Osteoblast (primary cell): ENCODE measurements around the gene ZNF277. TPM values are rescaled to one million over a fixed set of nuclear protein-coding genes. Genes with fewer than 3 reads are reported as not detected.
A peak's percentile ranks its signal among the peaks of the same experiment; 100 is the strongest.

ENCODE experiments used
- DNase-seq: peaks from one replicate; pipeline ENCODE4 v3.0.0; 2011; ENCODE audit warnings: low spot score, mixed read lengths; ENCODE audit not compliant: insufficient read length; ENCODE audit errors: missing footprints
- H2AFZ ChIP-seq: 2 replicates; pipeline ENCODE4 v1.6.0; 2011; ENCODE audit warnings: mild to moderate bottlenecking, low read length
- H3K27ac ChIP-seq: 2 replicates; pipeline ENCODE4 v1.5.1; 2011; ENCODE audit warnings: mild to moderate bottlenecking, low read depth, low read length, moderate library complexity
- H3K27me3 ChIP-seq: 2 replicates; pipeline ENCODE4 v1.6.0; 2012; ENCODE audit warnings: mild to moderate bottlenecking, control low read depth, inconsistent platforms, low read length, moderate library complexity; ENCODE audit not compliant: insufficient read depth
- H3K36me3 ChIP-seq: 2 replicates; pipeline ENCODE4 v1.5.1; 2011; ENCODE audit warnings: mild to moderate bottlenecking, low read length, control low read depth, moderate library complexity; ENCODE audit not compliant: insufficient read depth
- H3K4me1 ChIP-seq: 2 replicates; pipeline ENCODE4 v1.5.1; 2011; ENCODE audit warnings: mild to moderate bottlenecking, low read length, control low read depth, moderate library complexity; ENCODE audit not compliant: insufficient read depth
- H3K4me2 ChIP-seq: 2 replicates; pipeline ENCODE4 v1.6.0; 2011; ENCODE audit warnings: mild to moderate bottlenecking, low read length; ENCODE audit not compliant: insufficient read depth
- H3K4me3 ChIP-seq: fragments of 200-600 bp; sonication (generic); 3 replicates; pipeline ENCODE4 v1.5.1; 2012; ENCODE audit warnings: mild to moderate bottlenecking, low read length, inconsistent platforms; ENCODE audit not compliant: insufficient read depth
- H3K79me2 ChIP-seq: 2 replicates; pipeline ENCODE4 v1.6.0; 2012; ENCODE audit warnings: mild to moderate bottlenecking, low read length, control low read depth, inconsistent platforms; ENCODE audit not compliant: insufficient read depth
- H3K9me3 ChIP-seq: 2 replicates; pipeline ENCODE4 v1.5.1; 2011; ENCODE audit warnings: low read depth, low read length, control low read depth
- H4K20me1 ChIP-seq: 2 replicates; pipeline ENCODE4 v1.6.0; 2012; ENCODE audit warnings: mild to moderate bottlenecking, low read length, control low read depth; ENCODE audit not compliant: insufficient read depth
- total RNA-seq: library from RNA; depleted of rRNA; stranded (reverse); fragments of >200 nt; gene quantifications from 2 replicates; pipeline ENCODE4 v1.2.3, GENCODE V29; 2012
- TF ChIP-seq, protein P1 (sequence below): IDR thresholded peaks from 2 replicates; pipeline ENCODE4 v1.5.1; 2011; ENCODE audit warnings: mild to moderate bottlenecking, low read depth, low read length, moderate library complexity; ENCODE audit errors: extremely low read depth

The ZNF277 gene
- total RNA-seq, 1 donor = 58.6 TPM

DNA sequence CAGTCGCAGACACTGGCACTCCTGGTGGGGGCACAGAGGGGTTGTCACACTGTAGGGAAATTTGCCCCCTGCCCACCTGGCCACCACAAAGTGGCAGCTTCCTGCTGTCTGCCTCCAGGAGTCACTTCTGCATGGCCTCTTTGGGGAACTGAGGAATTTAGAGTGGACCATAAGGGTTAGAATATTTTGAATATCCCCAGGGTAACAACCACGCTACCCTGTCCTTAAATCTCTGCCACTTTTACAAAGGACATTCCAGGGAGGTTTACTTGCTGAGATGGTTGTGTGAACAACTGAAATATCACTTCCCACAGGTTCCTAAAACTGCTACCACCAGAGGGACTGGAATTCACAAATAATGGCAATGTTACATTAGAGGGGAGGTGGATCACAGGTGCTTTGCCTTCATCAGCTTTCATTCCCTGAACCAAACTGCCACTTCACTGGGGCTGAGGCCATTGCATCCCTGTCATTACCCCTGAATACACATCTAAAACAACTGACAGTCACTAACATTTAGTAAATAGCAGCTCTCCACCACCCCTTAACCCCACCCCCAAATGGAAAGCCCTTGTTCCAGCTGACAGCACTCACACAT, 155.7 kb downstream of the ZNF277 start:
- H3K4me3 ChIP-seq = no peak overlapping the region
- H3K27me3 ChIP-seq = no peaks in the 10 kb centered on the region
- H3K36me3 ChIP-seq = no peaks in the 10 kb centered on the region
- H3K27ac ChIP-seq = no peak overlapping the region
- TF ChIP-seq, protein P1, sequence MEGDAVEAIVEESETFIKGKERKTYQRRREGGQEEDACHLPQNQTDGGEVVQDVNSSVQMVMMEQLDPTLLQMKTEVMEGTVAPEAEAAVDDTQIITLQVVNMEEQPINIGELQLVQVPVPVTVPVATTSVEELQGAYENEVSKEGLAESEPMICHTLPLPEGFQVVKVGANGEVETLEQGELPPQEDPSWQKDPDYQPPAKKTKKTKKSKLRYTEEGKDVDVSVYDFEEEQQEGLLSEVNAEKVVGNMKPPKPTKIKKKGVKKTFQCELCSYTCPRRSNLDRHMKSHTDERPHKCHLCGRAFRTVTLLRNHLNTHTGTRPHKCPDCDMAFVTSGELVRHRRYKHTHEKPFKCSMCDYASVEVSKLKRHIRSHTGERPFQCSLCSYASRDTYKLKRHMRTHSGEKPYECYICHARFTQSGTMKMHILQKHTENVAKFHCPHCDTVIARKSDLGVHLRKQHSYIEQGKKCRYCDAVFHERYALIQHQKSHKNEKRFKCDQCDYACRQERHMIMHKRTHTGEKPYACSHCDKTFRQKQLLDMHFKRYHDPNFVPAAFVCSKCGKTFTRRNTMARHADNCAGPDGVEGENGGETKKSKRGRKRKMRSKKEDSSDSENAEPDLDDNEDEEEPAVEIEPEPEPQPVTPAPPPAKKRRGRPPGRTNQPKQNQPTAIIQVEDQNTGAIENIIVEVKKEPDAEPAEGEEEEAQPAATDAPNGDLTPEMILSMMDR = no peak
- no peaks in the 10 kb centered on the region for H3K9me3 ChIP-seq
- DNase-seq = no peak
- no peaks in the 10 kb centered on the region for H4K20me1 ChIP-seq
- no peaks in the 10 kb centered on the region for H3K79me2 ChIP-seq
- no peaks in the 10 kb centered on the region for H3K4me1 ChIP-seq
- no peak overlapping the region for H2AFZ ChIP-seq
- H3K4me2 ChIP-seq = peak overlapping the region; percentile 72

DNA sequence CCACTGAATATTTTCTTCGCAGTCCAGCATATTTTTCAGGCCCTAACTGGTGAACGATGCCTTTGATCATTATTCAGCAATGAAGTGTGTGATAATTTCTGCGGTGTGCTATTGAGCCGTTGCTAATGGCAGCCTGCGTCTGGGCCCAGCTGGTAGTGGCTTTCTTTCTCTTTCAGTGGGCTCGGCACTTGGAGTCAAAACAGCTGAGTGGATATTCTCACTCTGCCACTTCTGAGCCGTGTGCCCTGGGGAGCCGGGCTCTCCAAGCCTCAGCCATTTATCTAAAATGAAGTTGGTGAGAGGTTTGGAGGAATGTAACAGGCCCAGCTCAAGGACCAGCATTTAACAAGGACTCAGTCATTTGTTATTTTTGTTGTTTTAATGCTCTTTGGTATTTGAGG, 156.2 kb downstream of the ZNF277 start:
- H3K27ac ChIP-seq = no peak overlapping the region
- no peaks in the 10 kb centered on the region for H3K36me3 ChIP-seq
- H3K79me2 ChIP-seq = no peaks in the 10 kb centered on the region
- TF ChIP-seq, protein P1 = no peak
- H4K20me1 ChIP-seq = no peaks in the 10 kb centered on the region
- H2AFZ ChIP-seq = peak overlapping the region; percentile 70
- no peaks in the 10 kb centered on the region for H3K27me3 ChIP-seq
- peak overlapping the region; percentile 35 for H3K4me3 ChIP-seq
- no peaks in the 10 kb centered on the region for H3K4me1 ChIP-seq
- H3K4me2 ChIP-seq = peak overlapping the region; percentile 72
- H3K9me3 ChIP-seq = no peaks in the 10 kb centered on the region
- DNase-seq = no peak

GRCh38 chr7:112364388-112364787, 157.9 kb downstream of the ZNF277 start:
- Histone ChIP-seq H3K36me3 (no peaks in the 10 kb centered on the region), H3K4me3 (no peak overlapping the region), H2AFZ (no peak overlapping the region), H4K20me1 (no peaks in the 10 kb centered on the region), H3K27me3 (no peaks in the 10 kb centered on the region), H3K79me2 (no peaks in the 10 kb centered on the region), H3K4me2 (no peak overlapping the region), H3K4me1 (no peaks in the 10 kb centered on the region), H3K9me3 (no peaks in the 10 kb centered on the region), H3K27ac (no peak overlapping the region)
- TF ChIP-seq, protein P1 = no peak
- DNase-seq = no peak

- no peak overlapping the region for H2AFZ ChIP-seq
Observed at GRCh38 chr7:112365551-112365950, 159.1 kb downstream of the ZNF277 start.

More at GRCh38 chr7:112365551-112365950, 159.1 kb downstream of the ZNF277 start:
- Histone ChIP-seq H3K79me2 (no peaks in the 10 kb centered on the region), H3K27me3 (no peaks in the 10 kb centered on the region), H3K4me3 (no peak overlapping the region), H3K36me3 (no peaks in the 10 kb centered on the region), H3K4me1 (no peaks in the 10 kb centered on the region), H3K27ac (no peak overlapping the region), H4K20me1 (no peaks in the 10 kb centered on the region), H3K4me2 (no peak overlapping the region), H3K9me3 (no peaks in the 10 kb centered on the region)
- TF ChIP-seq, protein P1 = no peak
- no peak for DNase-seq
